CD4-positive, alpha-beta T cell treated with Interleukin-15 for 1 hour (primary cell): ENCODE results near the gene WDR27.
"Not testable (repeated sequence)": the region's sequence is repeated elsewhere in the genome, so short reads cannot be mapped to it uniquely, and the experiment has no call there.

ENCODE experiments used
- DNase-seq: peaks from one replicate; pipeline ENCODE4 v3.0.0-alpha.2; 2020

Gene WDR27

GRCh38 chr6:169467755-169468154, 234.1 kb downstream of the WDR27 start:
- DNase-seq = not testable (repeated sequence)

GRCh38 chr6:169466256-169466655, 235.6 kb downstream of the WDR27 start:
- DNase-seq = not testable (repeated sequence)

- DNase-seq = no peak
Observed at GRCh38 chr6:169457762-169458161, 244.1 kb downstream of the WDR27 start.

GRCh38 chr6:169456840-169457239, 245.0 kb downstream of the WDR27 start:
- DNase-seq = no peak

- no peak for DNase-seq
Observed at GRCh38 chr6:169455470-169455869, 246.4 kb downstream of the WDR27 start.

GRCh38 chr6:169454872-169455204, 247.0 kb downstream of the WDR27 start:
- DNase-seq = no peak

- DNase-seq = no peak
Observed at GRCh38 chr6:169454204-169454871, 247.5 kb downstream of the WDR27 start.

GRCh38 chr6:169452869-169453620, 248.8 kb downstream of the WDR27 start:
- DNase-seq = no peak

GRCh38 chr6:169452117-169452868, 249.5 kb downstream of the WDR27 start:
- no peak for DNase-seq

- no peak for DNase-seq
Observed at GRCh38 chr6:169451065-169451838, 250.6 kb downstream of the WDR27 start.

- DNase-seq = no peak
Observed at GRCh38 chr6:169450097-169450496, 251.7 kb downstream of the WDR27 start.

GRCh38 chr6:169449221-169449620, 252.6 kb downstream of the WDR27 start:
- no peak for DNase-seq

- no peak for DNase-seq
Observed at GRCh38 chr6:169445661-169446581, 255.9 kb downstream of the WDR27 start.

GRCh38 chr6:169445227-169445626, 256.6 kb downstream of the WDR27 start:
- no peak for DNase-seq

GRCh38 chr6:169441292-169441691, 260.5 kb downstream of the WDR27 start:
- DNase-seq = no peak

GRCh38 chr6:169439710-169440109, 262.1 kb downstream of the WDR27 start:
- DNase-seq = no peak

GRCh38 chr6:169434554-169434953, 267.3 kb downstream of the WDR27 start:
- not testable (repeated sequence) for DNase-seq

- no peak for DNase-seq
Observed at GRCh38 chr6:169429001-169429400, 272.8 kb downstream of the WDR27 start.

- no peak for DNase-seq
Observed at GRCh38 chr6:169428532-169428931, 273.3 kb downstream of the WDR27 start.

- no peak for DNase-seq
Observed at GRCh38 chr6:169427856-169428255, 274.0 kb downstream of the WDR27 start.

- no peak for DNase-seq
Observed at GRCh38 chr6:169426611-169427010, 275.2 kb downstream of the WDR27 start.
